Spleen (tissue), 13 donors: ENCODE measurements around the gene SGPP1. TPM values are rescaled to one million over a fixed set of nuclear protein-coding genes. Genes with fewer than 3 reads are reported as not detected.
A peak's percentile ranks its signal among the peaks of the same experiment; 100 is the strongest.

ENCODE experiments used
- DNase-seq: peaks from one replicate; pipeline ENCODE4 v3.0.0-alpha.2; 2020
- H3K27ac ChIP-seq, 8 donors: fragments of 200-600 bp; sonication (generic) in 7 of 8; 1 replicate in 4 of 8; 2 replicates in 4 of 8; pipeline versions ENCODE4 v1.5.0 to v1.8.0; 2016 to 2021; ENCODE audit warnings: inconsistent platforms in 4 of 8, mild to moderate bottlenecking in 4 of 8, moderate library complexity in 1 of 8
- H3K27me3 ChIP-seq, 7 donors: fragments of 200-600 bp; sonication (generic) in 6 of 7; replicated peaks in 1 of 7; 1 replicate in 4 of 7; 2 replicates in 3 of 7; pipeline versions ENCODE4 v1.5.0 to v1.8.0; 2016 to 2021; ENCODE audit warnings: inconsistent platforms in 3 of 7, mild to moderate bottlenecking in 1 of 7
- H3K36me3 ChIP-seq, 6 donors: fragments of 200-600 bp; sonication (generic) in 5 of 6; 1 replicate in 4 of 6; 2 replicates in 2 of 6; pipeline versions ENCODE4 v1.5.0 to v1.8.0; 2016 to 2021; ENCODE audit warnings: inconsistent platforms in 2 of 6
- H3K4me1 ChIP-seq, 6 donors: fragments of 200-600 bp; sonication (generic) in 5 of 6; 1 replicate in 3 of 6; 2 replicates in 3 of 6; pipeline versions ENCODE4 v1.5.0 to v1.8.0; 2016 to 2021; ENCODE audit warnings: inconsistent platforms in 3 of 6
- H3K4me3 ChIP-seq, 8 donors: fragments of 200-600 bp; sonication (generic) in 7 of 8; 1 replicate in 4 of 8; 2 replicates in 4 of 8; pipeline versions ENCODE4 v1.5.0 to v1.8.0; 2016 to 2021; ENCODE audit warnings: inconsistent platforms in 4 of 8, mild to moderate bottlenecking in 4 of 8, moderate library complexity in 2 of 8
- H3K9me3 ChIP-seq, 8 donors: fragments of 200-600 bp; sonication (generic) in 7 of 8; 1 replicate in 4 of 8; 2 replicates in 4 of 8; pipeline versions ENCODE4 v1.5.0 to v1.8.0; 2016 to 2021; ENCODE audit warnings: inconsistent platforms in 4 of 8
- CTCF ChIP-seq, 11 experiments: fragments of 200-600 bp in 7 of 11; fragments of 450-650 bp in 4 of 11; sonication (generic) in 4 of 11; IDR thresholded peaks in 8 of 11; conservative IDR thresholded peaks in 3 of 11; 1 replicate in 7 of 11; 2 replicates in 4 of 11; pipeline versions ENCODE4 v1.4.0 to v1.8.0; 2016 to 2021; ENCODE audit warnings: antibody characterized with exemption in 11 of 11, inconsistent platforms in 4 of 11, mild to moderate bottlenecking in 1 of 11
- POLR2A ChIP-seq, 3 donors: fragments of 450-650 bp; IDR thresholded peaks; one replicate each; pipeline ENCODE4 v1.5.1; 2017; ENCODE audit warnings: antibody characterized with exemption in 3 of 3, mild to moderate bottlenecking in 1 of 3
- POLR2AphosphoS5 ChIP-seq, 3 donors: sonication (generic); formaldehyde crosslinking; IDR thresholded peaks; one replicate each; pipeline ENCODE4 v1.5.1; 2017; ENCODE audit warnings: antibody characterized with exemption in 3 of 3
- WGBS, 5 donors: extraction: QIAGEN DNeasy Blood & Tissue Kit in 3 of 5; methylation state at CpG; one replicate each; pipeline versions ENCODE4 v1.1.5 to v1.1.7; 2013 to 2018; 5-methylcytosine and 5-hydroxymethylcytosine counted together
- intact Hi-C: fragments of 100-400 bp; cut with DNase I; formaldehyde crosslinking; loops from one replicate; pipeline ENCODE4 v1.15.0; 2023; ENCODE audit warnings: low total_unique reads
- long read RNA-seq, 2 donors: transcript quantifications; one replicate each; lab custom pipeline, GENCODE V29; 2026
- polyA plus RNA-seq, 3 donors: library from polyadenylated mRNA; stranded (reverse); fragments of 200-250 nt; gene quantifications; one replicate each; pipeline ENCODE4 v1.2.1, GENCODE V29; 2013
- total RNA-seq, 7 donors: library from RNA; depleted of rRNA in 3 of 7; stranded (reverse); fragments of >200 nt in 3 of 7; fragmentation: NEBNext Ultra II Directional in 4 of 7; extraction: Animal tissue kit (Norgen Biotek cat#: 25700) in 4 of 7; gene quantifications; one replicate each; pipeline versions ENCODE4 v1.1.0 to v1.2.1, GENCODE V29; 2016 to 2021
- donor health status: healthy with polysubstance abuse.
- donor health status: DM: no; HTN: no; CAD: no; lungs with moderate emphysema.
- donor health status: DM: no; HTN: no; CAD: no.
- donor health status: Bipolar disorder and iron deficiency.
- donor health status: healthy.
- donor health status: DM: no; HTN: no; CAD: no.
- donor health status: DM: yes; HTN: yes; CAD: no.

Gene SGPP1
- total RNA-seq (10 to 100 TPM; 24.3 to 36.1 (median 28.6) TPM), polyA plus RNA-seq (10 to 100 TPM; 18.5 to 19.6 (median 19.1) TPM)
- long read RNA-seq, donor 1, transcript SGPP1-201 (3 exons, 3,312 nt): major isoform, 9 of 22 reads
- long read RNA-seq, donor 1, partial matches to known transcripts: 13 of 22 reads
- long read RNA-seq, donor 1, other reads (novel, unspliced or antisense): 0 of 22 reads
- long read RNA-seq, donor 2, transcript SGPP1-201 (3 exons, 3,312 nt): major isoform, 7 of 17 reads
- long read RNA-seq, donor 2, partial matches to known transcripts: 10 of 17 reads
- long read RNA-seq, donor 2, other reads (novel, unspliced or antisense): 0 of 17 reads

- TF ChIP-seq CTCF (IDR thresholded peaks at IDR 0.05 in 8 of 11, conservative IDR thresholded peaks at IDR 0.05 in 3 of 11): peak; percentile 28 to 72 (median 54)
- peak in 1 of 3 donors; percentile 81 for TF ChIP-seq POLR2A (IDR thresholded peaks at IDR 0.05)
- peak; percentile 84 to 92 (median 92) for TF ChIP-seq POLR2AphosphoS5 (IDR thresholded peaks at IDR 0.05)
- Histone ChIP-seq H3K27ac (peak within 1 kb of the TSS; percentile 65 to 94 (median 91)), H3K4me1 (peaks cover 22 to 50% (median 37%) of the 10 kb centered on the region in 6 donors), H3K27me3 (no peaks in the 10 kb centered on the region), H3K9me3 (no peaks in the 10 kb centered on the region), H3K4me3 (peak within 1 kb of the TSS; percentile 58 to 95 (median 86)), H3K36me3 (no peaks in the 10 kb centered on the region)
- intact Hi-C loops: no loop called here
- DNase-seq: peak; percentile 95
- 2 to 3% (median 2%) methylated on average over 26 to 88 of the region's 88 CpGs for WGBS, 5 donors
These were observed at the start of gene SGPP1 for GRCh38 chr14:63727736-63728728. TSS of gene SGPP1 (minus strand) at chr14:63728065. CDS start at chr14:63727944, 121 bp downstream.

- H3K9me3 ChIP-seq: no peaks in the 10 kb centered on the region
- TF ChIP-seq CTCF (IDR thresholded peaks at IDR 0.05 in 8 of 11, conservative IDR thresholded peaks at IDR 0.05 in 3 of 11) (no peak), POLR2AphosphoS5 (IDR thresholded peaks at IDR 0.05) (no peak), POLR2A (IDR thresholded peaks at IDR 0.05) (no peak)
- H3K27me3 ChIP-seq: no peaks in the 10 kb centered on the region
- H3K27ac ChIP-seq: no peak overlapping the region
- H3K4me3 ChIP-seq: no peak overlapping the region
- no peak for DNase-seq
- no peaks in the 10 kb centered on the region for H3K36me3 ChIP-seq
- H3K4me1 ChIP-seq: peaks cover 0 to 4% (median 0%) of the 10 kb centered on the region in 6 donors
- intact Hi-C loops: no loop called here
These were observed 49.2 kb upstream of the SGPP1 start for GRCh38 chr14:63777024-63777423.

- intact Hi-C loops: no loop called here
- H3K9me3 ChIP-seq: no peaks in the 10 kb centered on the region
- H3K4me1 ChIP-seq: peaks cover 0 to 18% (median 0%) of the 10 kb centered on the region in 6 donors
- no peaks in the 10 kb centered on the region for H3K27me3 ChIP-seq
- no peaks in the 10 kb centered on the region for H3K36me3 ChIP-seq
- no peak overlapping the region for H3K4me3 ChIP-seq
- WGBS, 5 donors: 74 to 84% (median 78%) methylated on average over 4 of the region's 4 CpGs
- no peak for TF ChIP-seq POLR2AphosphoS5 (IDR thresholded peaks at IDR 0.05)
- no peak for TF ChIP-seq CTCF (IDR thresholded peaks at IDR 0.05 in 8 of 11, conservative IDR thresholded peaks at IDR 0.05 in 3 of 11)
- TF ChIP-seq POLR2A (IDR thresholded peaks at IDR 0.05): no peak
- DNase-seq: no peak
- H3K27ac ChIP-seq: no peak overlapping the region
These were observed 45.6 kb upstream of the SGPP1 start for GRCh38 chr14:63773504-63773903.
